ENCODE results near the gene TECPR2.
"Not testable (repeated sequence)": the region's sequence is repeated elsewhere in the genome, so short reads cannot be mapped to it uniquely, and the experiment has no call there.

TECPR2 gene

GRCh38 chr14:102537981-102538601, 175.3 kb downstream of the TECPR2 start:
- no peak for DNase-seq

- DNase-seq = no peak
Measured at GRCh38 chr14:102538602-102539543, 176.1 kb downstream of the TECPR2 start.

- DNase-seq = no peak
Measured at GRCh38 chr14:102539544-102540314, 177.0 kb downstream of the TECPR2 start.

GRCh38 chr14:102540315-102541028, 177.7 kb downstream of the TECPR2 start:
- no peak for DNase-seq

DNA sequence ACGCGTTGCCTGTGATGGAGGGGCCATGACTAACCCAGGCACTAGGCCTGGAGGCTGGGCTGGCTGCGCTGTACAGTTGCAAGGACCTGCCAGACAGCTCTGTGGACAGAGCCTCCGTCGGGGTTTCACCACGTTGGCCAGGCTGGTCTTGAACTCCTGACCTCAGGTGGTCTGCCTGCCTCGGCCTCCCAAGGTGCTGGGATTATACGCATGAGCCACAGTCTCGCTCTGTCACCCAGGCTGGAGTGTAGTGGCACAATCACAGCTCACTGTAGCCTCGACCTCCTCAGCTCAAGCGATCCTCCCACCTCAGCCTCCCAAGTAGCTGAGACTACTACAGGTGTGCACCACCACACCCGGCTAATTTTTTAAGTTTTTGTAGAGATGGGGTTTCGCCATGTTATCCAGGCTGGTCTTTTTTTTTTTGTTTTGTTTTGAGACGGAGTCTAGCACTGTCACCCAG, 178.3 kb downstream of the TECPR2 start:
- DNase-seq = not testable (repeated sequence)

DNA sequence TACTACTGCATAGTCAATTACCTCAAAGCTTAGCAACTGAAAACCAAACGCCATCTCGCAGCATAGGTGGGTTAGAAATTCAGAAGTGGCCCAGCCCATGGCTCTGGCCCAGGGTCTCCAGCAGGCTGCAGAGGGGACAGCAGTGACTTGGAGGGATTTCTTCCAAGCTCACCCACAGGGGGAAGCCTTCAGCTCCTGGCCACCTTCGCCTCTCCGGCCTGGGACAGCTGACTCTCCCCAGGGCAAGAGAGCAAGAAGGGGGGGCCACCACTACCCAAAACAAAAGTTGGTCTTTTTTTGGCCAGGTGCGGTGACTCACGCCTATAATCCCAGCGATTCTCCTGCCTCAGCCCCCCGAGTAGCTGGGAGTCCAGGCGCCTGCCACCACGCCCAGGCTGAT, 179.0 kb downstream of the TECPR2 start:
- no peak for DNase-seq

GRCh38 chr14:102544046-102544746, 181.5 kb downstream of the TECPR2 start:
- DNase-seq = no peak

- no peak for DNase-seq
Measured at GRCh38 chr14:102544747-102545460, 182.2 kb downstream of the TECPR2 start.

DNA sequence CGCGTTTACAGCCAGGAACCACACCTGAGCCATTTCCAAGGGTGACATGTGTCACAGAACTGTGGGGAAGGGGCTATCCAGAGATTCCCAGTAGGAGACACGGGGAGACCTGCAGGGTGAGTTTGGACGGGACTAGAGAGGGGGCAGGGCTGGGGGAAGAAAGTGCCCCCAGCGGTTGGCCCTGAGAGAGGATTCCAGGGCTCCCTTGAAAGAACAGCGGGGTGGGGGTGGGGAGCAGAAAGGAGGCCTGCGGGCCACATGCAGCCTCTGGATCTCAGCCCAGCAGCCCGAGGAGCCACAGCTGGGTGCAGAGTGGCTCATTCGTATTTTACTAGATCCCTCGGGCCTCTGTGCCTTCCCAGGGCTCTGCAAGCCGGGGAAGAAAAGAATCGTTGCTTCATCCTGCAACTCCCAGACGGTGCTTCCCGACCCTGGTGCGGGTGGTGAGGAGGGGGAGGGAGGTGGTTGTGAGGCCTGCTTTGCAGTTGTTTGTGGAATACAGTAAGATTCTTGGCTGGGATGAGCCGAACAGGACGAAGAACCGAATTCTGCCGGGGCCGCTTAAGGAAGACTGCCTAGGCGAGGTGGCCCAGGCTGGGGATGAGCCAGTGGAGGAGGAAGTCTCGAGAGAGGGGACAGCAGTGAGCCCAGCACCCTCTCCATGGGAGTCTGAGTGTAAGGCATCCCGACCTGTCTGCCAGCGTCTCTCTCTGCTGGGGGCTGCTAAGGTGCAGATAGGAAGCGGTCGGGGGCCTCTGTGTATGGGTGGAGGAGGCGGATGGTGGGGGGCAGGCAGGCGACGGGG, 182.9 kb downstream of the TECPR2 start:
- no peak for DNase-seq

DNA sequence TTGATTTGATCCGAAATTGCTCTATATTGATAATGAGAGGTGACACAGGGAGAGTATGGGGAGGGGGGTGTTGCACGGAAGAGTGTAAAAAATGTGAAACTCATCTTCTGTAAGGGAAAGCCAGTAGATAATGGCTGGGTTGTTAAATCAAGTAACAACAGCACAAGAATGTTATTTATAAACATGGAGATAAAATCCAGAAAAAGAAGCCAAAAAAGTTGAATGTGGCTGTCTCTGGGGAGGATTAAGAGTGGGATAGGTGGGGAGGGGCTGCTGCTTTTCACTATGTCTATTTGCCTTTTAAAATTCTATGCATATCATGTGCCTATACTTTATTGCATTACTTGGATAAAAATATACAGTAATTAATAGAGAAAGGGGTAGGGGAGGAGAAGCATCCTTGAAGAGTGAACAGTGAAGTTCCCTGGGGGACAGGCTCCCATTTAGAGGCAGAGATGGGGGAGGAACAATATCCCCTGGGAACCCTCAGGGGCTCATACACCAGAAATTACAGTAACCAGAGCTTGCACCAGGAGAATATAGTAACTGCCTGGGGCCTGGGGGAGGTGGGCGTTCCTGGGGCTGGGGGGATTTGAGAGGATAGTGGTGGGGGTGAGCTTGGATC, 186.0 kb downstream of the TECPR2 start:
- DNase-seq = no peak

GRCh38 chr14:102550927-102551401, 188.2 kb downstream of the TECPR2 start:
- DNase-seq = not testable (repeated sequence)

Data from CD4-positive, alpha-beta T cell treated with Interleukin-15 for 1 hour (primary cell).